HG03175 (cell line): ENCODE measurements around the gene ITIH5.
"Not testable (repeated sequence)": the region's sequence is repeated elsewhere in the genome, so short reads cannot be mapped to it uniquely, and the experiment has no call there.

Source experiments
- ATAC-seq: cut with Tn5 transposase; IDR thresholded peaks from one replicate; pipeline ENCODE4 v1.9.1; 2021; ENCODE audit warnings: mild to moderate bottlenecking, moderate library complexity; ENCODE audit not compliant: unreplicated experiment

The ITIH5 gene

DNA sequence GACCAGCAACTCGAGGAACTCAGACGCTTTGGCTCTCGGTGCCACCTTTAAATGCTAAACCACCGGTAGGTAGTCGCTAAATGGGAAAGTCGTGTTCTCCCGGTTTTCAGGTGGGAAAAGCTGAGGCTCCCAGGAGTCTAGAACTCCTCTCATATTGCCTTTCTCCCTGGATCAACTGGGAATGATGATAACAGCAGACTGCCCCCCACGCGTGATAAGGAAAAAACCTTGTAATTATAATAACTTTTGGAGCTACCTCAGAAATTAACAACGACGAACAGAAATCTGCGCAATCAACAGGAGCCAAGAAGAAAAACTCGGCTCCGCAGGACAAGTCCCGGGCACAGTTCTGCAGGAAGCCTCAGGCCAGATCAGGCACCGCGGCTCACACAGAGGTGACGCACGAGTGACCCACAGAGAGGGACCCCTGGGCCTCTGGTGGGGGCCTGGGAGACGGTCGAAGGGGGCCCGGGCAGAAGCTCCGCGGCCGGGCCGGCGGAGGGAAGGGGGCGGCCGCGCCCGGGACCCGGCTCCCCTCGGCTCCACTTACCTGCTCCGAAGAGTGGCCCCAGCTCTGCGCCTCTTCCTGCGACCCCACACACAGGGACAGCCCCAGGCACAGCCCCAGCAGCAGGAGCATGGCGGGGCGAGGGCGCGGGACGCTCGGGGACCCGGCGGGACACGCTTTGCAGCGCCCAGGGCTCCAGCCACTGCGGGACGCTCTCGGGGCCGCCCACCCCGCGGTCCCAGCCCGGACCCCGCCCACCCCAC lies at the start of gene ITIH5:
TSS of gene ITIH5 (minus strand) at position 714 of the 771 bp plus-strand sequence. CDS start at position 640, 74 bp downstream.
- ATAC-seq, result no peak

DNA sequence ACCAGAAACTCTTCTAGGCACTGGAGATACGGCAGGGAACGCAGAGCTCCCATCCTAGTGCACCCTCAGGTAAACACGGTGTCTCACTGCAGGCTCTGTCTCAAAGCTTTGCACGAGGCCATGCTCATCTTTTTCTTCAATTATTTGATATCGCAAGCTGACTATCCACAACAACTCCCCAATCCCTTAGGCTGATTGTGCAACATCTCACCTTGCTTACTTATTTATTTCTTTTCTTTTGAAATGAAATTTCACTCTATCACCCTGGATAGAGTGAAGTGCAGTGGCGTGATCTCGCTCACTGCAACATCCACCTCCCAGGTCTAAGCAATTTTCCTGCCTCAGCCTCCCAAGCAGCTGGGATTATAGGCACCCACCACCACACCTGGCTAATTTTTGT lies 48.7 kb upstream of the ITIH5 start:
- ATAC-seq, result no peak

DNA sequence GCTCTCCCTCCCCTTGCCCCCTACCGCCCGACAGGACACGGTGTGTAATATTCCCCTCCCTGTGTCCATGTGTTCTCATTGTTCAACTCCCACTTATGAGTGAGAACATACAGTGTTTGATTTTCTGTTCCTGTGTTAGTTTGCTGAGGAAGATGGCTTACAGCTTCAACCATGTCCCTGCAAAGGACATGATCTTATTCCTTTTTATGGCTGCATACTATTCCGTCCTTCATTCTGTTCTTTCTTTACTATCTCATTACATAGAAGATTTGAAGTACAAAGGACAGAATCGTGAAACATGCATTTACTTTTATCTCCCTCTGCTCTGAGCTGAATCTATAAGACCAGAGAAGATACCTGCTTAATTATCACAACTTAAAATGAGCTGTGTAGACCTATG lies 44.3 kb upstream of the ITIH5 start:
- ATAC-seq, result not testable (repeated sequence)

DNA sequence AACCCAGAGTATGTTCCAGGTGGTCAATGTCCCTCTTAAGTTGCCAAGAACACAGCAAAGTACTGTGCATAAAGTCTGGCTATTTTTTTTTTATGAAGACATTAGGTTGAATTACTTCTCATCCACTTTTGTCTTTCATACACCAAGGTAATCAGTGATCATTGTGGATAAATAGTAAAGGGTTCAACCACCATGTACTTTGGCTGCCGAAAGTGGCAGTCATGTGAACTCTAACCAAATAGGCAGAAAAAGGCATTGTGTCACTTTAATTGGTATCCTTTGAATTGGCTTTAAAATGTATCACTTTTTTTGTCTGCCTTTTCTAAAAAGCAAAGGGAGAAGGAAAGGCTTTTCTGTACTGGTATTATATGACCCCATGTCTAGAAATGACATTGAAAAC lies 43.7 kb upstream of the ITIH5 start:
- no peak for ATAC-seq

- no peak for ATAC-seq
Observed at GRCh38 chr10:7708832-7709231, 42.1 kb upstream of the ITIH5 start.

DNA sequence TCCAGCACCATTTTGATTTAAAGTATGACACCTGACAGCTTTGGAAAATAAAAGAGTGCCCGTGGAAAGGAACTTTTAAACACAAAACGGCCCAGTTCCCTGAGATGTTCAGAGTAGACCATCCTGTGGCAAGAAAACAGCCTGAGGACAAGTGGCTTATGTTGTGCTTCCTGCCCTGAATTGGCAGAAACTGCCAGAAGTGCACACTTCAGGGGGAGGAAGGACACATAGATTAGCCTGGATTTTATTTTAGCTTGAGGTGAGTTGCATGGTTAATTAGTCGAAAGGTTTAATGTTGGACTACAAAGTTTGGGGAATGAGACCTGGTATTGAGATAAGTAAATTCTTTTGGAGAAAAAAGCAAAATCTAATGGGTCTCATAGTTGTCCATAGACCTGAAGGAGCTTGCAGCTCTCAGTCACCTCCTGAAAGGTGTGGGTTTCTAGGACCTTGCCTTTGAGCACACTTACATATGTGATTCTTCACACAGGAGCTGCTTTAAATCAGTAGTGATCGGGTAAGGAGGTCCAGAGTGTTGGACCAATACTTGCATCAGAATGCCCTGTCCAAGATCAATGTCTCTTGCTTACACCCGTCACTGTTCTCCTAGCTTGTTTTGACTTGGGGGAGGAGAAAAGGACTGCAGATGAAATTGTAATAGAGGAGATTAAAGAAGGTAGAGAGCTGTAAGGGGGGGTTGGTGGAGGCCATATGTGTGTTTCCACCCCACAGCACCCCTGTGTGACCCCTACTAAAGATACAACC lies 41.3 kb upstream of the ITIH5 start:
- ATAC-seq, result no peak

- no peak for ATAC-seq
Observed at GRCh38 chr10:7707102-7707501, 40.3 kb upstream of the ITIH5 start.

GRCh38 chr10:7706534-7707073 lies 39.8 kb upstream of the ITIH5 start:
- no peak for ATAC-seq

- ATAC-seq, result no peak
Observed at GRCh38 chr10:7705341-7705740, 38.6 kb upstream of the ITIH5 start.

GRCh38 chr10:7704071-7705016 lies 37.6 kb upstream of the ITIH5 start:
- ATAC-seq, result no peak

DNA sequence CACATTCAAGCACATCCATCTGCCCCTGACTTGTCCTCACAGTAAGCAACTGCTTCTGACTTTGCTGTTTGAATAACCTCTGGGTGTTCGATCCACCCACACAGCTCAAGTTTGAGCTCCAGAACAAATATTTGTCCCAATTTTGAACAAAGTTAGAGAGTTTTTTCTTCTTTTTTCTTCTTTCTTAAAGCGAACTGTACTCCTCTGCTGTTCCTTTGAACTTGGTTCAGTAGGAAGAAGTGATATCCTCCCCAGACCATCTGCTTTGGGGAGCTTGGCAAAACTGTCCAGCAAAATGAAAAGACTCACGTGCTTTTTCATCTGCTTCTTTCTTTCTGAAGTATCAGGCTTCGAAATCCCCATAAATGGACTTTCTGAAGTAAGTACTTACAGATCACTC lies 36.4 kb upstream of the ITIH5 start, which contains the start of gene ITIH2:
TSS of gene ITIH2 (plus strand) at position 177 of the 400 bp plus-strand sequence. CDS start at position 296, 119 bp downstream.
- no peak for ATAC-seq

GRCh38 chr10:7702288-7702812 lies 35.6 kb upstream of the ITIH5 start:
- ATAC-seq, result no peak

- no peak for ATAC-seq
Observed at GRCh38 chr10:7701158-7701742, 34.5 kb upstream of the ITIH5 start.

GRCh38 chr10:7700577-7701125 lies 33.9 kb upstream of the ITIH5 start:
- ATAC-seq, result no peak

GRCh38 chr10:7697426-7697825 lies 30.7 kb upstream of the ITIH5 start:
- ATAC-seq, result no peak

DNA sequence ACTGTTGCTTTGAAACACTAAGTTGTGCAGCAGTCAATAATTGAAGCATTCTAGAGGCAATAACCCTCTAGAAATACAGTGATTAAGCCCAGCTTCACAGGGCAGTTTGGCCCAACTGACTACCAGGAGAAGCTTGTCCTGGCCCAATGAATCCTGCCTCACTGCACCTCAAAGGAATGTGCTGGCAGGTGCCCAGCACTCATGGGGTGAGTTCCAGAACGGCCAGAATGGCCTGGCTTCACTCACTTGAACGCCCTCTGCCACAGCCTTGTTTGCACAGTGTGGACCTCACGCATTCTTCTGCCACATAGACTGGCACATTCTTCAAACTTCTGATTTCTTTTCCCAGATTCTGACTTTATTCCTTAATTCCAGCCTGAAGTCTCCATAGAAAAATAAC lies 29.8 kb upstream of the ITIH5 start:
- ATAC-seq, result no peak

DNA sequence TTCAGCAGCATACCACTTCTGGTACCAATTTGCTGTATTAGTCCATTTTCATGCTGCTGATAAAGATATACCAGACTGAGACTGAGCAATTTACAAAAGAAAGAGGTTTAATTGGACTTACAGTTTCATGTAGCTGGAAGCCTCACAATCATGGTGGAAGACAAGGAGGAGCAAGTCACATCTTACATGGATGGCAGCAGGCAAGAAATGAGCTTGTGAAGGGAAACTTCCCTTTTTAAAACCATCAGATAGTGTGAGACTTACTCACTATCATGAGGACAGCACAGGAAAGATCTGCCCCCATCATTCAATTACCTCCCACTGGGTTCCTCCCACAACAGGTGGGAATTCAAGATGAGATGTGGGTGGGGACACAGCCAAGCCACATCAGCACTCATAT lies 26.4 kb upstream of the ITIH5 start:
- not testable (repeated sequence) for ATAC-seq

DNA sequence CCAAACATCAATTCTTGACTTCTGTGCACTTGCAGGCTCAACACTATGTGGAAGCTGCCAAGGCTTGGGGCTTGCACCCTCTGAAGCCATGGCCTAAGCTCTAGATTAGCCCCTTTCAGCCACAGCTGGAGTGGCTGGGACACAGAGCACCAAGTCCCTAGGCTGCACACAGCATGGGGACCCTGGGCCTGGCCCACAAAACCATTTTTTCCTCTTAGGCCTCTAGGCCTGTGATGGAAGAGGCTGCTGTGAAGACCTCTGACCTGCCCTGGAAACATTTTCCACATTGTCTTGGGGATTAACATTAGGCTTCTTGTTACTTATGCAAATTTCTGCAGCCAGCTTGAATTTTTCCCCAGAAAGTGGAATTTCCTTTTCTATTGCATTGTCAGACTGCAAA lies 25.6 kb upstream of the ITIH5 start:
- not testable (repeated sequence) for ATAC-seq

DNA sequence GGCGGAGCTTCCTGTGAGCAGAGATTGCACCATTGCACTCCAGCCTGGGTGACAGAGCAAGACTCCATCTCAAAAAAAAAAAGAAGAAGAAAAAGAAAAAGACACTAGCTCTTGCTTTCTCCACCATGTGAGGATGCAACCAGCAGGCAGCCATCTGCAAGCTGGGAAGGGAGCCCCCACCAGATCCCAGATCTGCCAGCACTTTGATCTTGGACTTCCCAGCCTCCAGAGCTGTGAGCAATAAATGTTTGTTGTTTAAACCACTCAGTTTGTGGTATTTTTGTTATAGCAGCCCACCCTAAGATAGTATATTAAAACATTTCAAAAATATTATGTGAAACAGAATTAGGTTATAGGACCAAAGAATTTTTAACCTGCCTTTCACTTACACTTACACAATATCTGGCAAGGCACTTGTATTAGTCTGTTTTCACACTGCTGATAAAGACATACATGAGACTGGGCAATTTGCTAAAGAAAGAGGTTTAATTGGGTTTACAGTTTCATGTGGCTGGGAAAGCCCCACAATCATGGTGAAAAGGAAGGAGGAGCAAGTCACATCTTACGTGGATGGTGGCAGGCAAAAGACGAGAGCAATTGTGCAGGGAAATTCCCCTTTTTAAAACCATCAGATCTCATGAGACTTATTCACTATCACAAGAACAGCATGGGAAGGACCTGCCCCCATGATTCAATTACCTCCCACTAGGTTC lies 24.3 kb upstream of the ITIH5 start:
- ATAC-seq, result not testable (repeated sequence)
